Activated T-cell treated with anti-CD3 and anti-CD28 coated beads, Interleukin-2, amount 50 U/mL, for 48 hours (primary cell): ENCODE results near the gene ALOX12B.
"Not testable (repeated sequence)": the region's sequence is repeated elsewhere in the genome, so short reads cannot be mapped to it uniquely, and the experiment has no call there.

Experiments used
- DNase-seq, 2 experiments: peaks; one replicate each; pipeline ENCODE4 v3.0.0-alpha.2; 2020

ALOX12B gene

DNA sequence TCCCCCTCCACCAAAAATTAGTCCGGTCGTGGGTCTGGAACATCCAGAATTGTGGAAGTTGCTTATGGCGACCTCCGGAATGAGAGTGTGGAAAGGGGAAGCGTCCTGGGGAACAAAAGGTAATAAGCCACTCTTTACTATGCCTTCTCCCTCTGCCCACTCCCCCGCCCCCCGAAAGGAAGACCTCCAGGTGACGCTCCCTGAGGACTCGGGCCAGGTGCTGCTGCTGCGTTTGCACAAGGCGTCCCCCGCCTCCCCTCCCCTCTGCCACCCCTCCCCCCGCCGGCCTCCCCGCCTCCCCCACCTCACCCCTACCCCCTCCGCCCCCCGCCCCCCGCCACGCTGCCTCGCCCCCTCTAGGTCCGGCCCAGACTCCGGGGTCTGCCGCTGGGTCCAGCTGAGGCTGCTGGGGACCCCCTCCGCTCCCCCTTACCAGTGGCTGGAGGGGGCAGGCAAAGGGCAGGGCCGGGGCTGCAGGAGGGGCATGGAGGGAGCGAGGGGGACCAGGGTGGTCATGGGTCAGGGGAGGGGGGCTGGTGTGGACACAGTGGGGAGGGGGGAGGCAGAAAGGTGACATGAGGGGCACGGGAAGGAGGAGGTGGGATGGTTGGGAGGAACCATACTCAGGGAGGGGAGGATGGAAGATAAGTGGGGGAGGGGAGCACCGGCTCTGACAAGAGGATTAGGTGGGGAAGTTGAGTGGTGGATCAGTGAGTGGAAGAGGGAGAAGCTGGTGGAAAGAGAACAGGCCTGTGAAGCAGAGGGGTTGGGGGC lies 23.6 kb downstream of the ALOX12B start:
- DNase-seq = no peak

DNA sequence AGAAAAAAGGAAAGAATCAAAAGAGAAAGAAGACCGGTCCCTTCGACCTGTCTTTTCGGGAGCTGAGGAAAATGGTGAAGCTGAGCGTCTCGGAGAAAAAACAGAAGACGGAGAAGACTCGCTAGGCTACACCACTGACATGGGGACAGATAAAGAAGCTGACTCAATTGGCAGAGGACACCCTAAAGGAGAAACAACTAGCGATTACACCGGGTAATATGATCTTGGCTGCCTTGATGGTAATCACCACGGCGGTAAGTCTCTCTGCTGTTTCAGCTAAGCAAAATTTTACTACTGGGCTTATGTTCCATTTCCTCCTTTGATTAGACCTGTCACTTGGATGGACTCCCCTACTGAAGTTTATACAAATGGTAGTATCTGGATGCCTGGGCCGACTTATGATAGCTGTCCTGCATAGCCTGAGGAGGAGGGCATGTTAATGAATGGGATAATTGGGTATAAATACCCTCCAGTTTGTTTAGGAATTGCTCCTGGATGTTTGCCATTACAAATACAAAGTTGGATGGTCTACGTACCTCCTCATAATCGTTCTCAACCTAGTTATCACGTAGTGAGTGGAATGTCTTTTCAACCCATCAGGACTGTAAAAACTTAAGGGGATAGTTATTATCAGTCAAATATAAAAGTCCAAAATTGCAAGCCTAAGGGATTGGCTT lies 24.6 kb downstream of the ALOX12B start:
- DNase-seq = no peak

DNA sequence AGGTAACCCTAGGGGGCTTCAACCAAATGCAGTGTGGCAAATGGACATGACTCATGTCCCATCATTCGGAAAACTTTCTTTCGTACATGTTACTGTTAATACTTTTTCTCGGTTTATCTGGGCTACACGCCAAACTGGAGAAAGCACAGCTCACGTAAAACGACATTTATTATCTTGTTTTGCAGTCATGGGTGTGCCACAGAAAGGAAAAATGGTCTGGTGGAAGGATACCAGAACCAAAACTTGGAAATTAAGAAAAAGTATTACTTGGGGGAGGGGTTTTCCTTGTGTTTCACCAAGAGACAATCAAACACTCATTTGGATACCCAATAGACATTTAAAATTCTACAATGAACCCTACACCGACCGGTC lies 25.1 kb downstream of the ALOX12B start:
- no peak for DNase-seq

GRCh38 chr17:8061851-8062250 lies 25.7 kb downstream of the ALOX12B start:
- DNase-seq = not testable (repeated sequence)

GRCh38 chr17:8060274-8060673 lies 27.2 kb downstream of the ALOX12B start:
- peak; percentile 63 to 65 for DNase-seq

GRCh38 chr17:8059131-8059530 lies 28.4 kb downstream of the ALOX12B start:
- no peak for DNase-seq

- DNase-seq = peak; percentile 54 to 58
Observed at GRCh38 chr17:8057691-8058114, 29.8 kb downstream of the ALOX12B start.

DNA sequence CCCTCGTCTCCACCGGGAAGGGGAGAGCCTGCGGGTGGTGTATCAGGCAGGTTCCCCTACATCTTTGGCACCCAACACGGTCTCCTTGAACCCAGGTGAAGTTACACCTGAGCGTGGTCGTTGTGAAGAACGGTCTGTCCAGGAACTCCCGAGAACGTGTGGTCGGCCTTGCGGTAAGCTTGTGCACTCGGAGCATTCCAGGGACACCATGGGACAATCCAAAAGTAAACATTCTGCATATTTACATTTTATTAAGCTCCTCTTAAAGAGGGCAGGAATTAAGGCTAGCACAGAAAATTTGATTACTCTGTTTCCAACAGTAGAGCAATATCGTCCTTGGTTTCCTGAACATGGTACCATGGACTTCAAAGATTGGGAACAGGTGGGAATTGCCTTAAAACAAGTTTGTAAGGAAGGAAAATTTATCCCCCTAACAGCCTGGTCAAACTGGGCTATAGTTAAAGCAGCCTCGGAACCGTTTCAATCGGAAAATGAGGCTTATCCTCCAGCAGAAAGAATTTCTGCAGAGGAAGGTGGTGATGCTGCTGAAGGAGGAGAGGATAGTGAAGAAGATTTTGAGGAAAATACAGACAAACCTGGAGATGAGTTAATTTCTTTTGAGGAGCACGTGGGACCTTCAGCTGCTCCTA lies 30.4 kb downstream of the ALOX12B start:
- DNase-seq = no peak

- peak; percentile 42 to 56 for DNase-seq
Observed at GRCh38 chr17:8056232-8056975, 31.1 kb downstream of the ALOX12B start.

DNA sequence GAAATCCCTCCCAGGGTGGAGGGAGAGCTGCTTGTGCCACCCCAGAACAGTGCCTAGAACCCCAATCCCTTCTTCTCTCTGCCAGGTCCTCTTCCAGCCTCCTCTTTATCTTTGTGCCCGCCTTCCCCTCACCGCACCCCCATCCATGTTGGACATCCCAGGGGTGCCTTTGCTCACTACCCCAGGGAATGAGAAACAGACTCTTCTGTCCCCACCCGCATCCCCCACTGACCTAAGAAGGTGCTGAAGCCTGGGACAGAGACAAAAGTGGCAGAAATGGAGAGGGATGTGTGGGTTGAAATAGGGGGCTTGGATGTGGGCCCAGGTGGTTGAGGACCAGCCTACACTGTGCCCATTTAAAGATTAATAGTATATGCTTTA lies 31.7 kb downstream of the ALOX12B start:
- no peak for DNase-seq

- no peak for DNase-seq
Observed at GRCh38 chr17:8053600-8053999, 33.9 kb downstream of the ALOX12B start.

GRCh38 chr17:8052256-8053252 lies 35.0 kb downstream of the ALOX12B start:
- DNase-seq = no peak

- DNase-seq = no peak
Observed at GRCh38 chr17:8051831-8052230, 35.7 kb downstream of the ALOX12B start.

DNA sequence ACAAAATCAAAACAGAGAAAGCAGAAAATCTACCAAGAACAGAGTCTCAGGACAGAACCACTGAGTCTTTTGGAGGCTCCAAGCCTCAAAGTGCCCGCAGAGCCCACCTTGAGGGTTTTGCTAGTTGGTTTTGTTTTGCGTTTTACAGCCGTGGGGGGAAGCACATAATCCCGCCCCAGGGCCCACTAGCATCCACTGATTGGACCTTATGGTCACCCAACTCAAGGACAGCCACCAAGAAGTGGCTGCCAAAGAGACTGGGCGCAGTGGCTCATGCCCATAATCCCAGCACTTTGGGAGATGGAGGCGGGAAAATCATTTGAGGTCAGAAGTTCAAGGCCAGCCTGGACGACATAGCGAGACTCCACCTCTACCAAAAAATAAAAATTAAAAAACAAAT lies 38.8 kb downstream of the ALOX12B start:
- no peak for DNase-seq

DNA sequence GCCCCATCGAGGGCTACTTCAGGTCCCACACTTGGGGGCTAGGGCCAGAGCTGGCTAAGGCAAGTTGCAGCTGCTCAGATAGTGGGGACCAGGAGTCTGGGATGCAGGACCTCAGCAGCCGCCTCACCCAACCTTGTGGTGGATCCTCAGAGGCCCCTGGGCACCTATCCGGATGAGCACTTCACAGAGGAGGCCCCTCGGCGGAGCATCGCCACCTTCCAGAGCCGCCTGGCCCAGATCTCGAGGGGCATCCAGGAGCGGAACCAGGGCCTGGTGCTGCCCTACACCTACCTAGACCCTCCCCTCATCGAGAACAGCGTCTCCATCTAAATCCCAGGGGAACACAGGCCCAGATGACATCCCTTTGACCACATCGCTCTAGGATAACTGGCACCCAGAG lies 39.3 kb downstream of the ALOX12B start:
- no peak for DNase-seq

GRCh38 chr17:8047769-8048110 lies 39.8 kb downstream of the ALOX12B start:
- no peak for DNase-seq

DNA sequence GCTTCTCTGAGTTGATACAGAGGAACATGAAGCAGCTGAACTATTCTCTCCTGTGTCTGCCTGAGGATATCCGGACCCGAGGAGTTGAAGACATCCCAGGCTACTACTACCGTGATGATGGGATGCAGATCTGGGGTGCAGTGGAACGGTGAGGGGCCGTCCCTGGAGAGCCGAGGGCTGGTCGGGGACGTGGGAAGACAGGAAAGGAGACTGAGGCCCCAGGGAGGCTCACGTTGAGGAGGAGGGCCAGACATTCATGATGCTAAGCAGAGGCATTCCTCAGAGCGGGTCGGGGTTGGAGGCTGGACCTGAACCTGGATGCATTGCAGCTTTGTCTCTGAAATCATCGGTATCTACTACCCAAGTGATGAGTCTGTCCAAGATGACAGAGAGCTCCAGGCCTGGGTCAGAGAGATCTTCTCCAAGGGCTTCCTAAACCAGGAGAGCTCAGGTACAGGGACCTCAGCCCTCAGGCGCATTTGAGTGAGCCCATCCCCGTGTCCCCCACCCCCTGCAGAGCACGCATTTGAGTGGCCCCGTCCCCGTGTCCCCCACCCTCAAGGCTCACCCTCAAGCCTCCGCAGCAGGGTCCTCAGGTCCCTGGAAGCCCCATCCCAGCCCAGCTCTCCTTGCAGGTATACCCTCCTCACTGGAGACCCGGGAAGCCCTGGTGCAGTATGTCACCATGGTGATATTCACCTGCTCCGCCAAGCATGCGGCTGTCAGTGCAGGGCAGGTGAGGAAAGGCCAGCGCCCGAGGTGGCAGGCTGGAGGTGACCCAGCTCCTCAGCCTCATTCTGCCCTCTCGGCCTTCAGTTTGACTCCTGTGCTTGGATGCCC lies 40.4 kb downstream of the ALOX12B start:
- no peak for DNase-seq

GRCh38 chr17:8046306-8046928 lies 41.1 kb downstream of the ALOX12B start:
- DNase-seq = no peak

- no peak for DNase-seq
Observed at GRCh38 chr17:8044819-8045810, 42.4 kb downstream of the ALOX12B start.
